Raji (cell line): ENCODE results near the gene ZNF277.

Experiments
- POLR2A ChIP-seq: IDR thresholded peaks from 2 replicates; pipeline ENCODE4 v1.6.1; 2011; ENCODE audit warnings: low read depth, low read length, control low read depth; ENCODE audit not compliant: insufficient read depth

ZNF277 gene

DNA sequence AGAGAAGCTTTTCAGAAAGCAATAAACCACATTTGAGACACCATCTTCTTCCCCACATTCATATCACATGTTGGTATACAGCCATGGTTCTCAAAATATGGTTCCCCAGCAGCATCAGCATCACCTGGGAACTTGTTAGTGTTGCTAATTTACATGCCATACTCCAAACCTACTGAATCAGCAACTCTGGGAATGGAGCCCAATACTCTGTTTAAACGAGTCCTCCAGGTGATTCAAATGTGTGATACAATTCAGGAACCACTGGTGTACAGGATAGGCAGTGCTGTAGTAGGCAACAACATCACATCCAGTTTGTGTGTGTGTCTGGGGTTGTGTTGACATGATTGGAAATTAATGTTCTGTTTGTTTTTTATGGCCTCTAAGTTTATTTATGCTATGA, 47.7 kb downstream of the ZNF277 start:
- no peak for TF ChIP-seq POLR2A

DNA sequence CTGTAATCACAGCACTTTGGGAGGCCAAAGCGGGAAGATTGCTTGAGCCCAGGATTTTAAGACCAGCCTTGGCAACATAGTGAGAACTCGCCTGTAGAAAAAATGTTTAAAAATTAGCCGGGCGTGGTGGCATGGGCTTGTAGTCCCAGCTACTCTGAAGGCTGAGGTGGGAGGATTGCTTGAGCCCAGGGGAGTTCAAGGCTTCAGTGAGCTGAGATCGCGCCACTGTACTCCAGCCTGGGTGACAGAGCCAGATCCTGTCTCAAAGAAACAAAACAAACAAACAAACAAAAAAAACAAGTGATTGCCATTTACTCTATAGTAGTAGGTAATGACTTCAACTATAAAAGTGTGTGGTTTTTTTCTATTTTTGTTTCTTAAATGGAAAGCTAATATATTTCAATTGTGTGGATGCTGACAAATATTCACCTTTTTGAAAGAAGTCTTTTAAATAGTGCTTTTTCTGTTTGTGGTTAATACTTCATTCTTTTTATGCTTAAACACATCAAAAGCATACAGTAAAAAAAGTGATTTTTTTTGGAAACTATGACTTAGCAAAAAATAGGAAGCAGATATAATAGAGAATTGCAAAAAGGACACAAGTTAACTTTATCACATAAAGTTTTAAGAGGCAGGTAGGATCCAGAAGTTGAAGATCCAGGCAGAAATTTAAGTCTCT, 48.4 kb downstream of the ZNF277 start:
- no peak for TF ChIP-seq POLR2A

DNA sequence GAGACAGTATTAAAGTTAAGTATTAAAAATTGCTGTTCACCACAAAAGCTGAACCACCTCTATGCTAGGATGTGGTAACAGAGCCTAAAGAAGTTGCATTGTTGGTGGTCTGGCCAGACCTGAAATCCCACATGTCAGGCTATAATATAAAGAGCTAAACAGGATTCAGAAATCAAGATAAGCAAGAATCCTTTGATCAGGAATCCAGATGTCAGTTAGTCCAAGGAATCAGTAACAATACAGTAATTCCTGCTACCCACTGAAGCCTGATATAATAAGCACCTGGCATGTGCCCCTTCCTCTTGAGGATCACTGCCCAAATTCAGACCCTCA, 48.9 kb downstream of the ZNF277 start:
- no peak for TF ChIP-seq POLR2A

DNA sequence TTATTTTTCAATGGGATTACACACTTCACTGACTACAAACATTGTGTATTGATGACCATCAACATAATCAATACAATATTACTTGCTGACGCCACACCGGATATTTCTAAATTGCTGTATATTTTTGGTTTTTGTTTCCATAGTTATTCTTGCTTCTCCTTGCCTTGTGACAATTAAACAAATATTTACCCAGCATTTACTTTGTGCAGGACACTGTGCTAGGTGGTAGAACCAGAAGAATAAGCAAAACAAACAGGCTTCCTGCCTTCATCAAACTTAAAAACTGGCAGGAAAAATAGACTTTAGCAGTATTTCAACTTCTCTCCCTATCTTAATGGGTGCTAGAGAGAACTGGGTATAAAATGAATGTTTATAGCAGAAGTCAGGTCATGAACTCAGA, 50.6 kb downstream of the ZNF277 start:
- no peak for TF ChIP-seq POLR2A

DNA sequence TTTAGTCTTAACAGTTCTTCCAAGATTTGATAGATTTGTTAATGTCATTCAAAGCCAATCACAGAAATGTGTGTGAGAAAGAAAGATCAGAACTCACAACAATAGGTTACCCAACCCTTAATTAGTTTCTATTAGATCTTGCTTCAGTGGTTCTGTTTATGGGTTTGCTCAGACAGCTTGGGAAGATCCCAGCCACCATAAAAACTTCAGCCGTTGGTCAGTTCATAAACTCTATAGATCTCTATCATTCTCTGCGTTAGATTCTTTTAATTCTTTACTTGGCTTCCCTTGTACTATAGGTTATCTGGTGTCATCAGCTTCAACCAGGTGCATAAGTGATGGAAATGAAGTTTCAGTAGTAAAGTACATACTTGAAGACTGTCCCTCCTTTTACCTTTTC, 54.4 kb downstream of the ZNF277 start:
- no peak for TF ChIP-seq POLR2A

DNA sequence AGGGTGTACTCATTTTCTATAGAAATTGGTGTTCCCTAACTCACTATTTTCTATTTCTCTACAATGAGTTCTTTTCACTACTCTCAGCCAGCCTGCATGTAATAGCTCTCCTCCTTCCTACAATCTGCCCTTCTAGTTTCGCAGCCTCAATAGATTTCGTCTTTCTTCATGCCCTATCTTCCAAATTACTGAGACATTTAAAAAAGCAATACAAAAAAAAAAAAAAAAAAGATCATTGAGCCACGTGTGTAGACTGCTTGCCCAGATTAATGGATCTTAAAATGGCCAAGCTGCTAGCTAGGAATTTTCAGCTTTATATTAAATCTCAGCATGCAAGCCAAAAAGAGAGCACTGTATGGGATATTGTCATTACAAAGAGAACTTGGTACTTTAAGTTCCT, 55.5 kb downstream of the ZNF277 start:
- no peak for TF ChIP-seq POLR2A

DNA sequence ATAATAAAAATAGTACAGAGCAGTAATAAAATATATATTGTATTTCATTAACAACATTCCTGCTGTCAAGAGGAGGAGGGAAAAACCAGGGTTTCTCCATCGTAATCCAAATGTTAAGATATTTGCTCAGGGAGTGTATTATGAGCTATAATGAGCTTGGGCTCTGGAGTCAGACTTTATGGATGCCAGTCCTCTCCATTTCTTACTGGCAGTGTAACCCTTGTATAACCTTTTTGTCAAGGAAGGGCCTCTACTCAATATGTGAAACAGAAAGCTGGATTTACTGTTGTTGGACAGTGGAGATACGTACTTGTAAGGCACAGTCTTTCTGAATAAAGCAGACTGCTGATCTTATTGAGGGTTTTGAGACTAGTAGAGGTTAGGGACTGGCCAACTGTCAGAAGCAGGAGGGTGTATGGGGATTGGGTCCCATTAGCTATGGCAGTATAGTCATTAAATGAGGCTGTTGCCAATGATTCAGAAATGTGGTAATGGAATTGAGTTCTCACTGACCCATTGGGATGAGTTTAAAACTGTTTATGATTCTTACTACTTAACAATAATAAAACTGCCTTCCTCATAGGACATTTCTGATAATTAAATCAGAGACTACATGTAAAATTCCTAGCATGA, 56.5 kb downstream of the ZNF277 start:
- no peak for TF ChIP-seq POLR2A

DNA sequence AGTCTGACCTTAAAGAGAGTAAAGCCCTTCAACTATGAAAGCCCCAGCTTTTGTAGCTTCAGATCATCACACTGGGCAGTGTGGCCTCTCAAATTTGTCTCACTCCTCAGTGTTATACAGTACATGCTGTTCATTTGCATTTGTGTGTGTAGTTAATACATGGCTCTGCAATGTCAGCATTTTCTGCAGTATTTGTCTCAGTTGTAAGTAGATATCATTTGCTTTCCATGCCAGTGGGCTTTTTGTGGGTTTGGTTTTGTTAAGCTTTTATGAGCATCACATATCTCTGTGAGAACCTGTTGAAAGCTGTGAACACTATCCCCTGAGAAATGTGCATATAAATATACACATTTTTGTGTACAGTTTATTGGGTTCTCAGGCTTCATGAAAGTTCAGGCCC, 57.0 kb downstream of the ZNF277 start:
- no peak for TF ChIP-seq POLR2A

DNA sequence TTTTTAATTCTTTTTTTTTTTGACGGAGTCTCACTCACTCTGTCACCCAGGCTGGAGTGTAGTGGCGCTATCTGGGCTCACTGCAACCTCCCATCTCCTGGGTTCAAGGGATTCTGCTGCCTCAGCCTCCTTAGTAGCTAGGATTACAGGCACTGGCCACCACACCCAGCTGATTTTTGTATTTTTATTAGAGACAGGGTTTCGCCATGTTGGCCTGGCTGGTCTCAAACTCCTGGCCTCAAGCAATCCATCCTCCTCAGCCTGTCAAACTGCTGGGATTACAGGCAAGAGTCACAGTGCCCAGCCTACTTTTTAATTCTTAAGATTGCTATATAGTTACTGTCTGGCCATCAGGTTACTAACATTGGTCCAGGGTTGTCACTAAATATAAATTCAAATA, 59.6 kb downstream of the ZNF277 start:
- no peak for TF ChIP-seq POLR2A

DNA sequence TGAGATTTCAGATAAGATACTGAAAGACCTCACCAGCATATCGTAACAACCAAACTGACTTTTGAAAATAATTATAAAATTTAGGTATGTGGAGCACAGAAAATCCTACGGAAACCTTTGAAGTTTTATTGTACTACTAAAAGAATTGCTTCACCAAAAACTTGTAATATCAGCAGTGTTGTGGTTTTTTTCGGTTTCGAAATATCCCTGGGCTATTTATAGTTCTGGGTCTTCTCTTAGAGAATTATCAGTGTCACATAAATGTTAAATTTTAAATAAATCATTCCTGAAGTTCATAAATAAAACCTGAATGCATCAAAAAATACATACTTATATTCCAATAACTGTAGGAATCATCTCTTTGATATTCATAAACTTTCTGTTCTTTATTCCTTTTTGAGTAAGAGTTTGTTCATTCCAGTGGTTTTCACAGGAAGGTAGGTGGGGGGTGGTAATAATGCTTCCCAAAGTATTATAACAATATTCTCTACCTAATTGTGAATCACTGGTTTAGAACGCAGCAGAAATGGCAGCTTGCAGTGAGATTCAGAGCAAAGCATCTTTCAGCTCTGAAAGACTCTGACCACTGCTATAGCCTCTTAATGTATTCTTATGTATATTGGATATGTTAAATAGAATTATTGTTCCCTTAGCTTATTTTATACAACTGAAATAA, 60.2 kb downstream of the ZNF277 start:
- no peak for TF ChIP-seq POLR2A

DNA sequence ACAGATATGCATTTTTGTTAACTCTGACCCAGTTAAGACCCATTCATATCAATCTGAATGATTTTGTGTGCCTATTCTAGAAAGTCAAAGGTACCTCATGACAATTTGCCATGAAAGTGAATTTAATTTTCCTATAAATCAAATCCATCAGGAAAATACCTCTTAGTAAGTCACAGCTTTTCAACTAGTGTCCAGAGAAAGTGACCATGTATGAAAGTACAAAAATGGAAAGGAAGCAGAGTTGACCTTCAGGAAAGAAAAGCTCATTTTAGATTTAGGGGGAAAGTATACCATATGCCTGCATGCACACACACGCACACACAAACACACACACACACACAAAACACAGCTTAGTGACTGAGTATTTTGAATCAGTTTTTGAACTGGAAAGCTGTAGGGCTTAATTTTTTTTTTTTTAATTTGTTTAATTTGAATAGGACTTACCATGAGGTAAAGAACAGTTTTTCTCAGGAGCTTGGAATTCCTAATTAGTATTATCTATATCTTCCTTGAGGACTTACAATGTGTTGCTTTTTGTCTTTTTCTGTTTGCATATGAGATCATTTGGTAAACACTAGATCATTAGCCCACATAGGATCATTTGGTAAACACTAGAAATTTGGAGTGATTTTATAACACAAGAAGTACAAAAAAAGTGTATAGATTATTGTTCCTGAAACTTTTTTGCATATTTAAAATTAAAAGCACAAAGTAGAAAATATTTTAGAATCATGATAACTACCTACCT, 61.6 kb downstream of the ZNF277 start:
- TF ChIP-seq POLR2A = no peak

DNA sequence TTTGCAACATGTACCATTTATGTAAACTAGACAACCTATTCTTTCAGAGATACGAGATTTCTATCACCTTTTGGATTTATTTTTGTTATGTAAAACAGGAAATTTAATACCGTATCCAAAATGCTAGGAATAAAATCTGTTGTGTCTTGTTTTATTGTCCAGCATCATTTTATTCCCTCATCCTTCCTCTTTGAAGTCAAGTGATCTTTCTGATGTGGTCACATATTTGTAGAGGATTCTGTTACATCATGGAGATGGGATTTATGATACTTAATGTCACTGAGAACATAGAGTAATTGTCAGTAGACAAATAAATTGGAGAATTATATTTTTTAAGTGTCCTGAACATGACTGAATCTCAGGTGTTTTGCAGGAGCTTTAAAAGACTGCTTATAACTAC, 64.7 kb downstream of the ZNF277 start:
- TF ChIP-seq POLR2A = no peak

DNA sequence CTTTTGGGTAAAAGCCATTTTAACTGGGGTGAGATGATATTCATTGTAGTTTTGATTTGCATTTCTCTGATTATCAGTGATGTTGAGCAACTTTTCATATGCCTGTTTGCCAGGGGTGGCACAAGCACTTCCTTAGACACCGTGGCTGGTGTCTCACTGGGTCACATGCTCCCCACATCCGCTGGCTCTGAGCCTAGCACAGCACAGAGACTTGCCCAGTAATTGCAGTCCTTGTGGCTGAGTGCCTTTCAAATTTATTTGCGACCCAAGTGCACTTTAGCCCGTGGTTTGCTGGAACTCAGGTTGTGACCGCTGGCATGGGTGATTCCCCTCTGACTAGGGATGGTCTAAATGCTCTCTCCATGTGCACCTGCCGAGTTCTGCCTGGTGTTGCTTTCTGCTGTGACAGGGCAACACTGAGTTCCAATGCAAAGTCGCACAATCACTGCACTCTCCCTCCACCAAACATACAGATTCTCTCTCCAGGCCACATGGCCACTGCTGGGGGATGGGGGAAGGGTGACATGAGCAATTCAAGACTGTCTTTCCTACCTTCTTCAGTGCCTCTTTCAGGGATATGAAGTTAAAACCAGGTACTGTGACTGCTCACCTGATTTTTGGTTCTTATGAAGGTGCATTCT, 66.5 kb downstream of the ZNF277 start:
- TF ChIP-seq POLR2A = no peak

DNA sequence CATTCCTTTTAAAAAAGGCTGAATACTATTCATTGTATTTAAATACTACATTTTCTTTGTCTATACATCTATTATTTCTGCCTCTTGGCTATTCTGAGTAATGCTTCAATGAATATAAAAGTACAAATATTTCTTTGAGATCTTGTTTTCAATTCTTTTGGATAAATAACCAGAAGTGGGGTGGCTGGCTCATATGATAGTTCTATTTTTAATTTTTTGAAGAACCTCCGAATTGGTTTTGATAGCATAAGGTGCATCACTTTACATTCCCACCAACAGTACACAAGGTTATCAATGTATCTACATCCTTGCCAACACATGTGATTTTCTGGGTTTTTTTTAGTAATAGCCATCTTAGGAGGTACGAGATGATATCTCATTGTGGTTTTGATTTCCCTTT, 72.5 kb downstream of the ZNF277 start:
- no peak for TF ChIP-seq POLR2A

DNA sequence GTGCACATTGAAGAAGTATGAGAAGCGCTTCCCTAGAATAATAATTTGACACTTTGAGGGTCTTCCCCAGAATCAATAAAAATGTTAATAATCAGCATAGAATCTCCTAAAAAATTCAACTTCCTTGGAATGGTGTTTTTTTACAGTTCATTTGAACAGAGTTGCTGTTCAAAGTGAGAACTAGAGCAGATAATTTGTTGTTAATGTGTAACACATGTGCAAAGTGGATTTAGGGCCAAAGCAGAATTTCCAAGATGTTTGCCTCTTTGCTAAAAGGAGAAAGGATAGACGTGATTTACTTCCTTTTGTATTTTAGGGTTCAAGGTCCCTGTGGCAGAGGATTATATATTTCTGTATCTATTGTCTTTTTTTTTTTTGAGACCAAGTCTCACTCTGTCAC, 73.8 kb downstream of the ZNF277 start:
- no peak for TF ChIP-seq POLR2A
